NOMO-1 treated with DMSO at 0.1 percent for 48 hours (cell line): ENCODE results near the gene WHRN.

Source experiments
- DNase-seq: peaks from one replicate; lab custom pipeline; 2025; ENCODE audit not compliant: unreplicated experiment; lab: John Stamatoyannopoulos, UW

Gene WHRN

GRCh38 chr9:114370251-114370967 lies 134.9 kb downstream of the WHRN start:
- no peak for DNase-seq

DNA sequence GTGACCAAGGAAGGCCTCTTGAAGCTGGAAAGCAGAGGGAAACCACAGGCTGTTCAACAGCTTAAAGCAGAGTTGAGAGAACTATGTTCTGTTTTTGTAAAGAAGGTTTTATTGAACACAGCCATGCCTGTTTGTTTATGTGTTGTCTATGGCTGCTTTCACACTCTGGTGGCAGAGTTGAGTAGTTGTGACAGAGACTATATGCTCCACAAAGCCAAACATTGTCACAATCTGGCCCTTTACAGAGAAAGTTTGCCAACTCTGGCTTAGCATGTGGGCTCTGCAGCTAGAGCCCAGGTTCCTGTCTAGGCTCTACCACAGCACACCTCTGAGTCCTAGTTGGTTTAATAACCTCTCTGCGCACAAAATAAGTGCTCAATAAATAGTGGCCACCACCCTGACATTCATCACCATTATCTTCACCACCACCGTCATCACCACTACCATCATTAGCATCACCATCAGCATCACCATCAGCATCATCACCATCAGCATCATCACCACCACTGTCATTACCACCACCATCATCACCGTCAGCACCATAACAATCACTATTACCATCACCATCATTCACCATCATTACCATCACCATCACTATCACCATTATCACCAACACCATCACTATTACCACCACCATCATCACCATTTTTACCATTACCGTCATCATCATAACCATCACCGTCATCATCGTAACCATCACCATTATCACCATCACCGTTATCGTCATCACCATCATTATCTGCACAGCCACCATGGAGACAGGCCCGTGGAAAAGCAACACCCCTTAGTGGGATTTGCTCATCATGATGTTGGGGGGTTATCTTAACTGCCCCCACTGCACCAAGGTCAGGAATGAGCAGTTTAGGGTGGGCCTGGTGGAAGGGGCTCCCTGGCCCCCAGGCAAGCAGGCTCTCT lies 135.8 kb downstream of the WHRN start:
- no peak for DNase-seq

DNA sequence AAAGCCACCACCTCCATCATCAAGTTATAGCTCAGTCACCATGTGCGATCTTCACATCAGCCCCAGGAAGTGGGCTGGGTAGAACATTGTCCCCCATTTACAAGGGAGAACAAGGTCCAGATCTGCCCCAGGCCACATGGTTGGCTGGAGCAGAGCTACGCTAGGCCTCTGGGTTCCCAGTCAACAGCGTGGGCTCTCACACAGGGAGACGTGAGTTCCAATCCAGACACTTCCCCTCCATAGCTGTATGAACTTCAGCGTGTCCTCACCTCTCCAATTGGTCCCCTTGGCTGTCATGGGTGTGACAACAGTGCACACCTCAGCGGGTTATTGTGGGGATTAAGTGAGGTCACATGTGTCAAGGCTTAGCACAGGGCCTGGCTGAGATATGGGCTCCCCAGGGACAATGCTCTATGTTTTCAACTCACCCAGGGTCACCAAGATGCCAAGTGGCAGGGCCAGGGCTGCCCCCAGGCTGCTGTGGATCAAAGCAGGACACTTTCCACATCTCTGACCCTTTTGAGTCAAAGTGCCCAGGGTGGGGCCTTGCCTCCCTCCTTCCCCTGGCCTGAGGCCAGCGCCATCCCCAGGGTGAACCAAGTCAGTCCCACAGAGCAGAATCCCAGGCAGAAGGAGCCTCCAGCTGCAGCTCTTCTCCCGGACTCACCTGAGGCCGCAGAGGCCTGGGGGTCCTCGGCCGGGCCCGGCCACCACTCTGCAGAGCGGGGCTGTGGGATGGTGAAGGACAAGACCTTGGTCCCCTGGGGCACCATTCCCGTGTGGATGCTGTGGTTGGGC lies 137.3 kb downstream of the WHRN start:
- DNase-seq, result no peak

GRCh38 chr9:114367366-114367765 lies 137.9 kb downstream of the WHRN start:
- no peak for DNase-seq

- peak; percentile 77 for DNase-seq
These were observed 138.7 kb downstream of the WHRN start for GRCh38 chr9:114366334-114367128.

DNA sequence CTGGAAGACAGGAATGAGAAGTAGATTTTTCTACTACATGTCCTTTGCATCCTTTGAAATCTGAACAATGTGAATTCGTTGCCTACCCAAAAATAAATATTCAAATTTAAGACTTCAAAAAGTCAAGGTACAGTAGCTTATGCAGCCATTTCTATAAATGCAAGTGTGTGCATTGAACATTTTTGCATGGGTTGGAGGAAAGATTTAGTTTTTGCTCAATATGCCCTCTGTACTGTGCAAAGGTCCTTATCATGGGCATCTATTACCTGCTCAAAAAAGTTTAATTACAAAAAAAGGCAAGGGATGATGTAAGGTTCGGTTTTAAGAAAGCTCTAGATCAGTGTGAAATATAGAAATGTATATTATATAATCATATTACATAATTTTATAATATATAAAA lies 140.1 kb downstream of the WHRN start:
- no peak for DNase-seq

GRCh38 chr9:114364134-114365041 lies 140.9 kb downstream of the WHRN start:
- peak; percentile 94 for DNase-seq

DNA sequence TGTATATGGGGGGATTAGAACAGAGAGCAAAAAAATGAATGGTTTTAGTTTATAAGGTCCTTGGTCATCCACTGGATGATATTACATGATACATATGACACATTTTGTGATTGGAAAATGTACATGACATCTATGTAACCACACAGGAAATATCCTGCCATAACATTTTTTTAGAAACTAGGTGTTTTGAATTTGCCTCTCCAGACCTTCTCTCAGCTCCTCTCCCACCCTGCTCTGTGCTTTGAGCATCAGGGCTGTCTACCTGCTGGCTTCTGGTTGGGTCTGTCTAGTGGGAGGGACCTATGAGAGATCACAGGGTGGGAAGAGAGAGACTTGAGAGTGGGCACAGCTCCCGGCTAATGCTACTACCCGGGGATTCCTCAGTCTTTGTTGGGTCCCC lies 141.8 kb downstream of the WHRN start:
- DNase-seq, result no peak

DNA sequence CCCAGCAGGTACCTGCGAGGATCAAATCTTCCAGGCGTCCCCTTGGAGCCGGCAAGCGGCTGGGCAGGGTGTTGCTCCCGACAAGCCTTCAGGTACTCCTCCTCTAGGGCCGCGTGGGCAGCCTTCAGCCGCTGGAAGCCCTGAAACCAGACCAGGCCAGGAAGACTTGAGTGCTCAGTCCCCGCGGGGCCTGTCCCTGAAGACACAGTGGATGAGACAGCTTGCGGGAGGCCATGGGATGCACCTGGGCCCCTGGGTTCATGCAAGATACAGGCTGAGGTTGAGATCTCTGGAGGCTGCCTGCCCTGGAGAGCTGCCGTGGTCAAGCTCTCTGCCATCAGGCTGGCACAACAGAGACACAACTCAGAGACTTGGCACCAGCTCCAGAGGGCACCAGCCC lies 142.9 kb downstream of the WHRN start:
- no peak for DNase-seq

DNA sequence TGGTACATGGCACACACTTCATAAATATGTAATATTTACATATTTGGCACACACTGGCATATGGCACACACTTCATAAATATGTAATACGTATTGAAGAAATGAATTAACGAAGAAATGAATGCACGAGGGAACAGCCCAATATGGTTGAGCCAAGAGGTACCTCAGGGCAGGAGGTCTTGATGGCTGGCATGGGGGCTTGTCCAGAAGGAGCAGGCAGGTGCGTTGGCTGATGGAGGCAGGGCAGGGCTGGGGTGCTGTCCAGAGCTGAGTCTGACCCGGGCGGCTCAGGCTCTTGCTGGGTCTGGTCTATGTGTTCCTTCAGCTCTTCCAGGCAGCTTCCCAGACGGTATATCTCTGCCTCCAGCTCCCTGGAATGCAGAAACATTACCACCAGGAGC lies 143.7 kb downstream of the WHRN start:
- DNase-seq, result no peak

DNA sequence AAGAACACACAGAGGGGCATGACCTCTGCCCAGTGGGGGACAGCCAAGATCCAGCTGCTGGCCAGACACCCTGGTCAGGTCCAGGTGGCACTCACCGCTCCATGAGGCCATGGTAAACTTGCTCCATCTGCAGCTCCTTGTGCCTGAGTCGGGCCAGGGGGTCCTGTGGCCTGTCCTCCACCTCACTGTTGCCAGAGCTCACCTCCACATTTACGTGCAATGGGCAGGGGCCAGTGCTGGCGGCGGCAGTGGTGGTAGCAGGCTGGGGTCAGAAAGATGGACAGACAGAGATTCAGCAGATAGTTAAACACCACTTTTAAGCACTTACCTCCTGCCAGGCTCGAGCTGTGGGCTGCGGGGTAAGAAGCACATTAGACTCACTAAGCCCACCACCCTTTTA lies 145.5 kb downstream of the WHRN start:
- DNase-seq, result no peak

DNA sequence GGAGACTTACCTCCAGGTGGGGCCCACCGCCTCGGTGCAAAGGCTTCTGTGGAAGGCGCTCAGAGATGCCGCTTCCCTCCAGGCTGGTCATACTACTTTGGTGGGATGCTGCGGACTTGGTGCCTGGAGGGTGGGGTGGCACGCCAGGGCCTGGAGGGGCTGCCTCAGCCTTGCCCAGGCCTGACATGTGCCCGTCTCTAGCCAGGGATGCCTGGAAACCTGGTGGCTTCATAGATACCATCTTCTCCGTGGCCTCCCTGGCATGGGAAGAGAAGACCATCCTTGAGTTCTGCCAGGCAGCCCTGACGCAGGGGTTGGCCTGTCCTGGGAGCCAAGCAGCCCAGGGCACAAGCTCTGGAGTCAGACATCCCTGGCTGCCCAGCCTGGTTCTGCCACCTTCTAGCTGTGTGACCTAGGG lies 147.4 kb downstream of the WHRN start:
- no peak for DNase-seq

GRCh38 chr9:114357360-114357759 lies 147.9 kb downstream of the WHRN start:
- no peak for DNase-seq

- DNase-seq, result no peak
These were observed 148.5 kb downstream of the WHRN start for GRCh38 chr9:114356792-114357191.

DNA sequence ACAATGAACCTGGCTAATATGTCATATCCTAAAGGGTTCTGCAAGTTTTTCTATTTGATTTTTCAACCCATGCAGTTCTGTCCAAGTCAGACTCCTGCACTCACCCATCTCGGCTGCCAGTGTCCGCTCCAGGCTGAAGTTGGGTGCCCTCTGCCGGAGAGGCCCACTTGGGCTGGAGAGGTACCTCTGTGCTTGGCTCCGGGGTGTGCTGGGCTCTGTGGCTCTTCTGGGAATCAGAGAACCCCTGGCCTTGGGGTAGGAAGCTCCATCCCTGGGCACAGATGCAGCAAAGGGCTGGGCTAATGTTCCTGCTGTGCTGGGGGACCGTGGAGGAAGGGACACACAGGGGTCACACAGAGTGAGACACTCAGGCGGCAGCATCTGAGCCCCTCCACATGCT lies 149.5 kb downstream of the WHRN start:
- DNase-seq, result no peak
